ENCODE results near the gene AP5B1. TPM values are rescaled to one million over a fixed set of nuclear protein-coding genes. Genes with fewer than 3 reads are reported as not detected.
A peak's percentile ranks its signal among the peaks of the same experiment; 100 is the strongest.

The AP5B1 gene
- polyA plus RNA-seq, 1 donor from 2014 or later, result 17.2 TPM

- Mint-ChIP-seq H3K9me3 (no peaks in the 10 kb centered on the region), H3K4me1 (peaks cover 5 to 17% (median 15%) of the 10 kb centered on the region in 3 donors), H3K36me3 (peaks cover 2% of the 10 kb centered on the region), H3K27me3 (peaks cover 29% of the 10 kb centered on the region), H3K4me3 (no peak overlapping the region), H3K27ac (peak overlapping the region in 1 of 3 donors; percentile 58)
Observed at GRCh38 chr11:65793144-65793581, 12.4 kb upstream of the AP5B1 start.

- H3K36me3 Mint-ChIP-seq, result peaks cover 4% of the 10 kb centered on the region
- H3K27me3 Mint-ChIP-seq, result peaks cover 31% of the 10 kb centered on the region
Observed at GRCh38 chr11:65792456-65792855, 11.7 kb upstream of the AP5B1 start.

GRCh38 chr11:65791719-65792213, 11.0 kb upstream of the AP5B1 start:
- no peaks in the 10 kb centered on the region for H3K9me3 Mint-ChIP-seq
- peak overlapping the region in 2 of 3 donors; percentile 23 to 49 for H3K27ac Mint-ChIP-seq
- H3K4me1 Mint-ChIP-seq, result peaks cover 5 to 20% (median 19%) of the 10 kb centered on the region in 3 donors
- no peak overlapping the region for H3K4me3 Mint-ChIP-seq
- peaks cover 29% of the 10 kb centered on the region for H3K27me3 Mint-ChIP-seq
- peaks cover 4% of the 10 kb centered on the region for H3K36me3 Mint-ChIP-seq

More at GRCh38 chr11:65792456-65792855, 11.7 kb upstream of the AP5B1 start:
- H3K27ac Mint-ChIP-seq, result peak overlapping the region in 1 of 3 donors; percentile 58
- peak overlapping the region in 2 of 4 donors; percentile 30 to 83 for H3K4me3 Mint-ChIP-seq
- peaks cover 5 to 20% (median 17%) of the 10 kb centered on the region in 3 donors for H3K4me1 Mint-ChIP-seq
- H3K9me3 Mint-ChIP-seq, result no peaks in the 10 kb centered on the region

GRCh38 chr11:65790902-65791650, 10.3 kb upstream of the AP5B1 start:
- H3K27ac Mint-ChIP-seq, result peak overlapping the region in 1 of 3 donors; percentile 49

GRCh38 chr11:65790104-65790901, 9.5 kb upstream of the AP5B1 start:
- peaks cover 2% of the 10 kb centered on the region for H3K36me3 Mint-ChIP-seq
- H3K27me3 Mint-ChIP-seq, result peaks cover 27% of the 10 kb centered on the region
- H3K4me3 Mint-ChIP-seq, result peak overlapping the region in 1 of 4 donors; percentile 41
- peaks cover 10 to 21% (median 20%) of the 10 kb centered on the region in 3 donors for H3K4me1 Mint-ChIP-seq
- H3K27ac Mint-ChIP-seq, result no peak overlapping the region
- no peaks in the 10 kb centered on the region for H3K9me3 Mint-ChIP-seq

More at GRCh38 chr11:65790902-65791650, 10.3 kb upstream of the AP5B1 start:
- Mint-ChIP-seq H3K36me3 (peaks cover 2% of the 10 kb centered on the region), H3K4me1 (peaks cover 5 to 20% (median 19%) of the 10 kb centered on the region in 3 donors), H3K9me3 (no peaks in the 10 kb centered on the region), H3K4me3 (no peak overlapping the region), H3K27me3 (peaks cover 28% of the 10 kb centered on the region)

- no peak overlapping the region for H3K27ac Mint-ChIP-seq
- H3K27me3 Mint-ChIP-seq, result peaks cover 27% of the 10 kb centered on the region
- H3K4me1 Mint-ChIP-seq, result peaks cover 14 to 21% (median 20%) of the 10 kb centered on the region in 3 donors
- H3K4me3 Mint-ChIP-seq, result peak overlapping the region in 2 of 4 donors; percentile 17 to 94
- no peaks in the 10 kb centered on the region for H3K9me3 Mint-ChIP-seq
- H3K36me3 Mint-ChIP-seq, result peaks cover 2% of the 10 kb centered on the region
Observed at GRCh38 chr11:65789230-65790103, 8.7 kb upstream of the AP5B1 start.

GRCh38 chr11:65788821-65789220, 8.0 kb upstream of the AP5B1 start:
- H3K4me3 Mint-ChIP-seq, result peak overlapping the region in 2 of 4 donors; percentile 17 to 94
- H3K9me3 Mint-ChIP-seq, result no peaks in the 10 kb centered on the region
- H3K4me1 Mint-ChIP-seq, result peaks cover 14 to 21% (median 20%) of the 10 kb centered on the region in 3 donors
- H3K36me3 Mint-ChIP-seq, result peaks cover 2% of the 10 kb centered on the region
- peaks cover 27% of the 10 kb centered on the region for H3K27me3 Mint-ChIP-seq
- peak overlapping the region in 1 of 3 donors; percentile 9 for H3K27ac Mint-ChIP-seq

- H3K36me3 Mint-ChIP-seq, result peaks cover 2% of the 10 kb centered on the region
- no peaks in the 10 kb centered on the region for H3K9me3 Mint-ChIP-seq
- H3K27ac Mint-ChIP-seq, result peak overlapping the region in 2 of 3 donors; percentile 9 to 92
Observed at GRCh38 chr11:65787649-65788622, 7.2 kb upstream of the AP5B1 start.

GRCh38 chr11:65786786-65787636, 6.2 kb upstream of the AP5B1 start, which contains the start of gene OVOL1:
Gene OVOL1, plus strand, starts transcription at chr11:65787063. Its CDS starts 311 bp downstream, at chr11:65787374.
- Mint-ChIP-seq H3K36me3 (peaks cover 2% of the 10 kb centered on the region), H3K27me3 (peaks cover 24% of the 10 kb centered on the region), H3K27ac (peak within 1 kb of the TSS in 2 of 3 donors; percentile 71 to 80), H3K4me3 (peak within 1 kb of the TSS; percentile 75 to 97 (median 80)), H3K4me1 (peaks cover 16 to 24% (median 21%) of the 10 kb centered on the region in 3 donors), H3K9me3 (no peaks in the 10 kb centered on the region)

More at GRCh38 chr11:65787649-65788622, 7.2 kb upstream of the AP5B1 start:
- Mint-ChIP-seq H3K4me1 (peaks cover 18 to 24% (median 20%) of the 10 kb centered on the region in 3 donors), H3K4me3 (peak overlapping the region; percentile 49 to 94 (median 86)), H3K27me3 (peaks cover 27% of the 10 kb centered on the region)

GRCh38 chr11:65786008-65786785, 5.4 kb upstream of the AP5B1 start:
- H3K27ac Mint-ChIP-seq, result peak overlapping the region in 1 of 3 donors; percentile 80
- H3K4me3 Mint-ChIP-seq, result peak overlapping the region in 3 of 4 donors; percentile 17 to 78 (median 64)
- no peaks in the 10 kb centered on the region for H3K9me3 Mint-ChIP-seq
- peaks cover 2% of the 10 kb centered on the region for H3K36me3 Mint-ChIP-seq
- H3K4me1 Mint-ChIP-seq, result peaks cover 9 to 21% (median 20%) of the 10 kb centered on the region in 3 donors
- H3K27me3 Mint-ChIP-seq, result peaks cover 23% of the 10 kb centered on the region

GRCh38 chr11:65785319-65786007, 4.7 kb upstream of the AP5B1 start:
- Mint-ChIP-seq H3K27me3 (peaks cover 16% of the 10 kb centered on the region), H3K27ac (peak overlapping the region in 1 of 3 donors; percentile 80), H3K36me3 (peaks cover 2% of the 10 kb centered on the region), H3K9me3 (no peaks in the 10 kb centered on the region), H3K4me1 (peaks cover 4 to 21% (median 15%) of the 10 kb centered on the region in 3 donors), H3K4me3 (peak overlapping the region; percentile 1 to 78 (median 69))

Data from IgD-negative memory B cell (primary cell).